Right lobe of liver (tissue), 4 donors: ENCODE results near the gene FIGNL1.

Experiments used
- CTCF ChIP-seq, 4 donors: fragments of 200-600 bp in 3 of 4; fragments of 450-650 bp in 1 of 4; IDR thresholded peaks; one replicate each; pipeline versions ENCODE4 v1.5.1 to v1.8.0; 2016 to 2022; ENCODE audit warnings: antibody characterized with exemption in 4 of 4, mild to moderate bottlenecking in 2 of 4
- POLR2A ChIP-seq: fragments of 450-650 bp; IDR thresholded peaks from one replicate; pipeline ENCODE4 v1.6.1; 2017; ENCODE audit warnings: antibody characterized with exemption, mild to moderate bottlenecking
- donor health status: DM: no; HTN: no; CAD: no.
- donor health status: DM: no; HTN: no; CAD: no.
- donor health status: DM: no; HTN: yes; CAD: no.

GRCh38 chr7:50491943-50492342, 41.8 kb upstream of the FIGNL1 start:
- no peak for TF ChIP-seq CTCF (IDR thresholded peaks at IDR 0.05)
- TF ChIP-seq POLR2A, result no peak
